SK-N-SH (cell line): ENCODE data around the gene PCDHB8. TPM values are rescaled to one million over a fixed set of nuclear protein-coding genes. Genes with fewer than 3 reads are reported as not detected.
"Not testable (repeated sequence)": the region's sequence is repeated elsewhere in the genome, so short reads cannot be mapped to it uniquely, and the experiment has no call there.

ENCODE experiments used
- CTCF ChIA-PET: fragments of 300-600, 350-600 bp; formaldehyde crosslinking; extraction: SDS; loops from one replicate; lab custom pipeline; 2021; lab: Yijun Ruan, JAX
- POLR2A ChIA-PET: fragments of 350-600 bp; sonication (Branson Sonifier 250); formaldehyde crosslinking; extraction: SDS; loops from one replicate; lab custom pipeline; 2020; ENCODE audit warnings: antibody characterized with exemption, inconsistent platforms; lab: Yijun Ruan, JAX
- DNase-seq: peaks from one replicate; pipeline ENCODE4 v3.0.0; 2012
- H2AFZ ChIP-seq: fragments of 200-600 bp; sonication (generic); 2 replicates; pipeline ENCODE4 v1.8.1; 2016; ENCODE audit warnings: antibody characterized with exemption, mild to moderate bottlenecking, low read depth
- H3F3A ChIP-seq: fragments of 200-600 bp; sonication (generic); replicated peaks from 2 replicates; pipeline ENCODE3; 2016; ENCODE audit warnings: antibody characterized with exemption, mild to moderate bottlenecking; ENCODE audit not compliant: insufficient read depth
- H3K27ac ChIP-seq, 2 experiments: fragments of 200-500 bp in 1 of 2; fragments of 200-600 bp in 1 of 2; sonication (Bioruptor generic) in 1 of 2; sonication (generic), shearing (Covaris generic) in 1 of 2; 2 replicates each; pipeline versions ENCODE4 v1.5.1 to v1.6.1; 2014 to 2016; ENCODE audit warnings: low read depth in 2 of 2, inconsistent platforms in 1 of 2, low read length in 1 of 2, mild to moderate bottlenecking in 1 of 2, mixed read lengths in 1 of 2
- H3K27me3 ChIP-seq: fragments of 200-600 bp; sonication (generic), shearing (Covaris generic); 2 replicates; pipeline ENCODE4 v1.6.1; 2016; ENCODE audit warnings: mixed run types; ENCODE audit not compliant: insufficient read depth
- H3K36me3 ChIP-seq, 2 experiments: fragments of 200-500 bp in 1 of 2; fragments of 200-600 bp in 1 of 2; sonication (Bioruptor generic) in 1 of 2; sonication (generic) in 1 of 2; replicated peaks in 1 of 2; 2 replicates each; pipeline versions ENCODE3 to v1.5.1; 2014 to 2016; ENCODE audit warnings: low read length in 1 of 2, mild to moderate bottlenecking in 1 of 2; ENCODE audit not compliant: insufficient read depth in 2 of 2, control insufficient read depth in 1 of 2
- H3K4me1 ChIP-seq, 2 experiments: fragments of 200-500 bp in 1 of 2; fragments of 200-600 bp in 1 of 2; sonication (Bioruptor generic) in 1 of 2; sonication (generic), shearing (Covaris generic) in 1 of 2; 2 replicates each; pipeline versions ENCODE4 v1.5.1 to v1.6.1; 2014 to 2016; ENCODE audit warnings: low read depth in 1 of 2, low read length in 1 of 2, mixed run types in 1 of 2; ENCODE audit not compliant: insufficient read depth in 2 of 2, control insufficient read depth in 1 of 2
- H3K4me2 ChIP-seq: fragments of 200-600 bp; sonication (generic), shearing (Covaris generic); 2 replicates; pipeline ENCODE4 v1.6.1; 2017; ENCODE audit warnings: mixed run types
- H3K4me3 ChIP-seq, 2 experiments: fragments of 200-500 bp in 1 of 2; fragments of 200-600 bp in 1 of 2; sonication (Bioruptor generic) in 1 of 2; sonication (generic), shearing (Covaris generic) in 1 of 2; 2 replicates each; pipeline versions ENCODE4 v1.5.1 to v1.8.1; 2014 to 2016; ENCODE audit warnings: low read depth in 2 of 2, inconsistent platforms in 1 of 2, low read length in 1 of 2, mild to moderate bottlenecking in 1 of 2, mixed read lengths in 1 of 2, moderate library complexity in 1 of 2
- H3K79me2 ChIP-seq: fragments of 200-600 bp; sonication (generic); 2 replicates; pipeline ENCODE4 v1.8.1; 2017; ENCODE audit warnings: mild to moderate bottlenecking; ENCODE audit not compliant: insufficient read depth
- H3K9ac ChIP-seq: fragments of 200-600 bp; sonication (generic); 2 replicates; pipeline ENCODE4 v1.6.1; 2017; ENCODE audit warnings: mixed run types
- H3K9me2 ChIP-seq: fragments of 200-600 bp; sonication (generic); 2 replicates; pipeline ENCODE4 v1.6.1; 2017; ENCODE audit warnings: mixed run types
- H3K9me3 ChIP-seq: fragments of 200-600 bp; sonication (generic); 2 replicates; pipeline ENCODE4 v1.6.1; 2017; ENCODE audit warnings: mixed run types, mild to moderate bottlenecking, moderate library complexity
- H4K20me1 ChIP-seq: fragments of 200-600 bp; sonication (generic); 2 replicates; pipeline ENCODE4 v1.6.1; 2017; ENCODE audit warnings: mild to moderate bottlenecking, mixed run types; ENCODE audit not compliant: insufficient read depth
- MEF2A ChIP-seq: IDR thresholded peaks from 2 replicates; pipeline ENCODE4 v1.4.0; 2012; ENCODE audit warnings: low read depth, borderline replicate concordance
- RCOR1 ChIP-seq: fragments of 150-350 bp; IDR thresholded peaks from 2 replicates; pipeline ENCODE4 v1.6.1; 2017; ENCODE audit warnings: antibody characterized with exemption, low read length
- SMC3 ChIP-seq: IDR thresholded peaks from 2 replicates; pipeline ENCODE4 v1.6.1; 2012; ENCODE audit warnings: low read depth, low read length, improper control_type of control experiment
- WGBS: methylation state at CpG from one replicate; pipeline ENCODE4 v1.1.6; 2017; ENCODE audit warnings: low lambda C conversion rate; 5-methylcytosine and 5-hydroxymethylcytosine counted together
- polyA plus RNA-seq, 3 experiments: library from polyadenylated mRNA; depleted of rRNA; stranded (reverse); fragments of >200 nt; gene quantifications; 2 replicates each; pipeline ENCODE4 v1.2.3, GENCODE V29; 2012
- TF ChIP-seq, protein P1 (sequence below): fragments of 200-600 bp; sonication (generic); IDR thresholded peaks from 2 replicates; pipeline ENCODE4 v1.6.1; 2017; ENCODE audit warnings: antibody characterized with exemption, mild to moderate bottlenecking, moderate library complexity

The PCDHB8 gene
- polyA plus RNA-seq, 1 of the 3 experiments (the other 2 are of a cell fraction), result 3.0 TPM

DNA sequence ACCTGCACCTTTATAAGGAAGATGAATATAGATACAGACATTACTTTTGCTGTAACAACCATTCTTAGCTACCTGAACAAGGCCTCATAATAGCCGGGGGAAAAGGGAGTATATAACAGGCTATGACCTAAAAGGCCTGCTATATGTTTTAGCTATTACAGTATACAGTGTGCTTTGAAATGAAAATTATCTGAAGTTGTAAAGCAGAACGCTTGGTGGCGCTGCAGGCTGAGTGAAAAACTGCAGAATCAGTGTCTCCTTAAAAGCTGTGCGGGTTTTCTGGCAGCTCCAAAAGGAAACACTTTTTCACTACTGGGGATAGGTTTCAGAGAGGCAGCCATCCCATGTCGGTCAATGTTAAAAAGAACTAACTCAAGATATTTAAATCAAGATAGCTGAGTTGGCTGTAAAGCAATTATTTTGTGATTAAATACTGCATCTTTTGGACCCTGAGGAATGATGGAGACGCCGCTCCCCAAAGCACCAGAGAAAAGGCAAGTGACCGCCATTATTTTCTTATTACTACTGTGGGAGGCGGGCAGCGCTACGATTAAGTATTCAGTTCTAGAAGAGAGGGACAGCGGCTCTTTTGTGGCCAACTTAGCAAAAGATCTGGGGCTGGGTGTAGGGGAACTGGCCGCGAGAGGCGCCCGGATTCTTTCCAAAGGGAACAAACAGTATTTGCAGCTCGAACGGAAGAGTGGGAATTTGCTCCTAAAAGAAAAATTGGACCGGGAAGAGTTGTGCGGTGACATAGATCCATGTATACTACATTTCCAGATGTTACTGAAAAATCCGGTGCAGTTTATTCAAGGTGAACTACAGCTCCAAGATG, 21.8 kb upstream of the PCDHB8 start:
- H3K4me3 ChIP-seq, result no peak overlapping the region
- ChIA-PET POLR2A (no interaction called here), CTCF (interaction anchor here (0.9 to 2.2 kb wide), 9 partner anchors 10 to 408 kb away, joined by 3 to 7 read pairs (median 5); partner anchors contain the start of genes PCDHA8, PCDHB10, PCDHB16 and PCDHB4)
- H2AFZ ChIP-seq, result no peak overlapping the region
- no peaks in the 10 kb centered on the region for H3K4me1 ChIP-seq
- no peaks in the 10 kb centered on the region for H3K36me3 ChIP-seq
- no peak overlapping the region for H3K4me2 ChIP-seq
- 49% methylated on average over 21 of the region's 21 CpGs for WGBS
- no peak overlapping the region for H3K27ac ChIP-seq
- TF ChIP-seq, protein P1, sequence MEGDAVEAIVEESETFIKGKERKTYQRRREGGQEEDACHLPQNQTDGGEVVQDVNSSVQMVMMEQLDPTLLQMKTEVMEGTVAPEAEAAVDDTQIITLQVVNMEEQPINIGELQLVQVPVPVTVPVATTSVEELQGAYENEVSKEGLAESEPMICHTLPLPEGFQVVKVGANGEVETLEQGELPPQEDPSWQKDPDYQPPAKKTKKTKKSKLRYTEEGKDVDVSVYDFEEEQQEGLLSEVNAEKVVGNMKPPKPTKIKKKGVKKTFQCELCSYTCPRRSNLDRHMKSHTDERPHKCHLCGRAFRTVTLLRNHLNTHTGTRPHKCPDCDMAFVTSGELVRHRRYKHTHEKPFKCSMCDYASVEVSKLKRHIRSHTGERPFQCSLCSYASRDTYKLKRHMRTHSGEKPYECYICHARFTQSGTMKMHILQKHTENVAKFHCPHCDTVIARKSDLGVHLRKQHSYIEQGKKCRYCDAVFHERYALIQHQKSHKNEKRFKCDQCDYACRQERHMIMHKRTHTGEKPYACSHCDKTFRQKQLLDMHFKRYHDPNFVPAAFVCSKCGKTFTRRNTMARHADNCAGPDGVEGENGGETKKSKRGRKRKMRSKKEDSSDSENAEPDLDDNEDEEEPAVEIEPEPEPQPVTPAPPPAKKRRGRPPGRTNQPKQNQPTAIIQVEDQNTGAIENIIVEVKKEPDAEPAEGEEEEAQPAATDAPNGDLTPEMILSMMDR, result peak; percentile 33
- no peak for TF ChIP-seq MEF2A
- no peak for TF ChIP-seq RCOR1
- TF ChIP-seq SMC3, result no peak
- H3K27me3 ChIP-seq, result no peaks in the 10 kb centered on the region
- H4K20me1 ChIP-seq, result no peaks in the 10 kb centered on the region
- no peaks in the 10 kb centered on the region for H3F3A ChIP-seq
- no peak for DNase-seq
- peaks cover 4% of the 10 kb centered on the region; the same call in 1 of the 2 replicates for H3K9me3 ChIP-seq
- H3K79me2 ChIP-seq, result no peaks in the 10 kb centered on the region
- no peak overlapping the region for H3K9ac ChIP-seq
- no peaks in the 10 kb centered on the region for H3K9me2 ChIP-seq

DNA sequence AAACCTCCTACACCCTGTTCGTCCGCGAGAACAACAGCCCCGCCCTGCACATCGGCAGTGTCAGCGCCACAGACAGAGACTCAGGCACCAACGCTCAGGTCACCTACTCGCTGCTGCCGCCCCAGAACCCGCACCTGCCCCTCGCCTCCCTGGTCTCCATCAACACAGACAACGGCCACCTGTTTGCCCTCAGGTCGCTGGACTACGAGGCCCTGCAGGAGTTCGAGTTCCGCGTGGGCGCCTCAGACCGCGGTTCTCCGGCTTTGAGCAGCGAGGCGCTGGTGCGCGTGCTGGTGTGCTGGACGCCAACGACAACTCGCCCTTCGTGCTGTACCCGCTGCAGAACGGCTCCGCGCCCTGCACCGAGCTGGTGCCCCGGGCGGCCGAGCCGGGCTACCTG, 20.2 kb upstream of the PCDHB8 start:
- H3K27me3 ChIP-seq, POLR2A ChIA-PET, H3K36me3 ChIP-seq, H3K4me3 ChIP-seq, H3K9me2 ChIP-seq, H2AFZ ChIP-seq, H3K4me1 ChIP-seq, DNase-seq, H3K4me2 ChIP-seq, H3K9ac ChIP-seq, CTCF ChIA-PET, H4K20me1 ChIP-seq, H3K79me2 ChIP-seq, H3F3A ChIP-seq, H3K9me3 ChIP-seq, H3K27ac ChIP-seq: not testable (repeated sequence)
- WGBS, result 87% methylated on average over 28 of the region's 38 CpGs

GRCh38 chr5:141157901-141158300, 19.7 kb upstream of the PCDHB8 start:
- H3K27ac ChIP-seq, H3K9ac ChIP-seq, H3K9me2 ChIP-seq, H3K9me3 ChIP-seq, DNase-seq, H3K27me3 ChIP-seq, H3K4me1 ChIP-seq, H3K4me3 ChIP-seq, H3K36me3 ChIP-seq, H3K4me2 ChIP-seq, H3F3A ChIP-seq, H2AFZ ChIP-seq, POLR2A ChIA-PET, H4K20me1 ChIP-seq, H3K79me2 ChIP-seq: not testable (repeated sequence)
- CTCF ChIA-PET, result interaction anchor here (0.8 to 0.9 kb wide), 2 partner anchors 12 to 36 kb away, joined by 3 read pairs; partner anchors contain the start of gene PCDHB4
- WGBS, result 75% methylated on average over 16 of the region's 28 CpGs
